ENCODE results near the gene WDR4. TPM values are rescaled to one million over a fixed set of nuclear protein-coding genes. Genes with fewer than 3 reads are reported as not detected.
"Not testable (repeated sequence)": the region's sequence is repeated elsewhere in the genome, so short reads cannot be mapped to it uniquely, and the experiment has no call there.

Gene WDR4
- total RNA-seq, 2 experiments from 2014 or later: 39.8 to 39.9 TPM

DNA sequence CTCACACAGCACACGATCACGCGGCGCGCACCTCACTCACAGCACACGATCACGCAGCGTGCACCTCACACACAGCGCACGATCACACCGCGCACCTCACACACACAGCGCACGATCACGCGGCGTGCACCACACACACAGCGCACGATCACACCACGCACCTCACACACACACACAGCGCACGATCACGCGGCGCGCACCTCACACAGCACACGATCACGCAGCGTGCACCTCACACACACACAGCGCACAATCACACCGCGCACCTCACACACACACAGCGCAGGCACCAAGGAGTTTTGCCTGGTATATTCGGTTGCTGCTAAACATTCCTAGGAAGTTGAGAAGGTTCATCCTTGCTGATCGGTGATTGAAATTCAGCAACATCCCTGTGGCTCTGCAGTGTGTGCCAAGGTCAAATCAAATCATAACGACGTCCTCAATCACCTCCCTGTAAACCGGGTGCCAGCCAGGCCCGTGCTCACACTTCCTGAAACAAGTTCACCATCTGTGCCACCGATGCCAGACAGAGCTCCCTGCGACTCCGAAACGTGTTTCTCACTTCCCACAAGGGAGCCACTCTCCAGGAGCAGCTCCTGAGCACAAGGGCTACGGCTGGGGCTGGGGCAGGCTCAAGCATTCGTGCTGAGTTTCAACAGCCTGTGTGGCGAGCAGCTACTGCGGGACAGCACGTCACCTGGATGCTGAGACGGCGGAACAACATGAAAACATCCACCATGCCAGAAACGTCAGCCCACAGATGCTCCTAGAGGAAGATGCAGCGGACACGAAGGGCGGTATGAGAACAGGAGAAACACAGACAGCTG lies 30.2 kb downstream of the WDR4 start:
- ChIA-PET CTCF (no interaction called here), POLR2A (no interaction called here)
- peaks cover 5% of the 10 kb centered on the region for H3K4me1 Mint-ChIP-seq (ENCODE audit: low read depth)
- no peak for DNase-seq
- H3K36me3 Mint-ChIP-seq: peaks cover 63% of the 10 kb centered on the region
- intact Hi-C loops (cut with micrococcal nuclease): no loop called here
- H3K4me3 Mint-ChIP-seq: no peak overlapping the region
- H3K27ac Mint-ChIP-seq: no peak overlapping the region
- no peaks in the 10 kb centered on the region for H3K9me3 Mint-ChIP-seq
- no peaks in the 10 kb centered on the region for H3K27me3 Mint-ChIP-seq

DNA sequence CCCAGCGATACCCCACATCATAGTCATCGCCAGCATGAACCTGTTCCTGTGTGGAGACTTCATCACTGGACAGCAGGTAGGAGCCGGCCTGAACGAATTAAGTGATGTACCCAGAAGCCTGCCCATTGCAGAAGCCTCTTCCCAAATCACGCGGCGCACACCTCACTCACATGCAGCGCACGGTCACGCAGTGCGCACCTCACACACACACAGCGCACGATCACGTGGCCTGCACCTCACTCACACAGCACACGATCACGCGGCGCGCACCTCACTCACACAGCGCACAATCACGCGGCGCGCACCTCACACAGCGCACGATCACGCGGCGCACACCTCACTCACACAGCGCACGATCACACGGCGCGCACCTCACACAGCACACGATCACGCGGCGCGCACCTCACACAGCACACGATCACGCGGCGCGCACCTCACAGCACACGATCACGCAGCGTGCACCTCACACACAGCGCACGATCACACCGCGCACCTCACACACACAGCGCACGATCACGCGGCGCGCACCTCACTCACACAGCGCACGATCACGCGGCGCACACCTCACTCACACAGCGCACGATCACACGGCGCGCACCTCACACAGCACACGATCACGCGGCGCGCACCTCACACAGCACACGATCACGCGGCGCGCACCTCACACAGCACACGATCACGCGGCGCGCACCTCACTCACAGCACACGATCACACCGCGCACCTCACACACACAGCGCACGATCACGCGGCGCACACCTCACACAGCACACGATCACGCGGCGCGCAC lies 31.0 kb downstream of the WDR4 start:
- H3K4me3 Mint-ChIP-seq; H3K9me3 Mint-ChIP-seq; H3K27ac Mint-ChIP-seq; H3K27me3 Mint-ChIP-seq; H3K4me1 Mint-ChIP-seq (ENCODE audit: low read depth); POLR2A ChIA-PET; intact Hi-C loops (cut with micrococcal nuclease); DNase-seq; CTCF ChIA-PET: not testable (repeated sequence)
- H3K36me3 Mint-ChIP-seq: peaks cover 64% of the 10 kb centered on the region

DNA sequence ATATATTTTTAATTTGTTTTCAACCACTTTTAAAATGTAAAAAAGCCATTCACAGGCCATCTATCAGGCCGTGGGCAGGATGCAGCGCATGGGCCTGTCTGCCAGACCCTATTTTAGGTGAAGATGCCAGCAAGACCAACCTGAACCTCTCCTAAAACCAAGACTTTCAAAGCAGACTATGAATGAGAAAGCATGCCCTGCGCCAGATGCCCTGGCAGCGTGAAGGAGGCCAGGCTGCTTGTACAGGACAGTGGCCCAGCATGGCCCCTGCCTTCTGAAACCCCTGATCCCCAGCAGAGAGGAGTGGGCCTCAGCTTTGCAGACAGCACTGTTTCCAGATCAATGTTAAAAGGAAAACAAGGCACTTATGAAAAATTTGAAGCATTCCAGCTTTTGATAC lies 31.6 kb downstream of the WDR4 start:
- Mint-ChIP-seq H3K4me3 (no peak overlapping the region), H3K4me1 (ENCODE audit: low read depth) (peaks cover 7% of the 10 kb centered on the region), H3K9me3 (no peaks in the 10 kb centered on the region), H3K27me3 (no peaks in the 10 kb centered on the region), H3K36me3 (peaks cover 67% of the 10 kb centered on the region), H3K27ac (no peak overlapping the region)
- ChIA-PET POLR2A (no interaction called here), CTCF (no interaction called here)
- intact Hi-C loops (cut with micrococcal nuclease): no loop called here
- no peak for DNase-seq

DNA sequence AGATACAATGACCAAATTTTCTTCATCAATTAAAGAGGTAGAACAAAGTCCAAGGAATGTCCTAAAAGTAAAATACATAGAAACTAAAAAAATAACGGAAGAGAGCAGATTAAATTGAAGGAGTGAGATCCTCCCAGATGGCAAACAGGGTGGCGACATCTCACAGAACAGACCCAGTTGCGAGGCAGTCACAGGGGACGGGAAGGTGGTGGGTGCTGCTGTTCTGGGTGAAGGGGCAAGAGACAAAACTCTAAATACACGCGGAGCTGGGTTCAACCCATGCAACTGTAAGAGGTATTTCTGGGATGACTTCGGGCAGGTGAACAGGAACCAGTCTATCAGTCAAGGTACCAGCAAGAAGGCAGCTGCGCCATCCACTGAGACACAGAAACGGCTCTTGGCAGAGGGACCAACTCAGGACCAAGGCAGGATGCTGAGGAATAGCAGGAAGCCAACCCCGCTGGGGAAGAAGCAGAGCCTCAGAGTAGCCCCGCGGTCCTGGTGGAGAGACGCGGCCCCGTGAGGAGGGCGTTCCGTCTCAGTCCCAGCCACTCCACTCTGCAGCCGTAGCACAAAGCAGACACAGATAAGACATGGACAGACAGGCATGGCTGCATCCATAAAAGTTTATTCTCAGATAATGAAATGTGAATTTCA lies 32.2 kb downstream of the WDR4 start:
- H3K27me3 Mint-ChIP-seq: no peaks in the 10 kb centered on the region
- intact Hi-C loops (cut with micrococcal nuclease): no loop called here
- peaks cover 66% of the 10 kb centered on the region for H3K36me3 Mint-ChIP-seq
- peaks cover 7% of the 10 kb centered on the region for H3K4me1 Mint-ChIP-seq (ENCODE audit: low read depth)
- ChIA-PET CTCF (no interaction called here), POLR2A (no interaction called here)
- H3K27ac Mint-ChIP-seq: no peak overlapping the region
- no peaks in the 10 kb centered on the region for H3K9me3 Mint-ChIP-seq
- no peak overlapping the region for H3K4me3 Mint-ChIP-seq
- no peak for DNase-seq

DNA sequence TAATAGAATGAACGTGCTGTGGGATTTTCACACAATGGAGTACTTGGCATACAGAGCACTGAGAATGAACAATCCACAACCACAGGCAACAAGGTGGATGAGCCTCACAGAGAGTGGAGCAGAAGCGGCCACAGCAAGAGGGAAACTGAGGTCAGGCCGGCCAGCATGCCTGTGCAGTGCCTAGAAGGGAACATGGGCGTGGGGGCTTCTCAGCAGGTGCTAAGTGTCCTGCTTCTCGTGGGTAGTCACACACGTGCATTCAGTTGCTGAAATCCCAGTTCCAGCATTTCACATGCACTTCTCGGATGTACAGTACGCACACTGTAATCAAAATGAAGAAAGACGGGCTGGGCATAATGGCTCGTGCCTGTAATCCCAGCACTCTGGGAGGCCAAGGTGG lies 33.1 kb downstream of the WDR4 start:
- Mint-ChIP-seq H3K27ac (no peak overlapping the region), H3K27me3 (no peaks in the 10 kb centered on the region), H3K36me3 (peaks cover 65% of the 10 kb centered on the region), H3K9me3 (no peaks in the 10 kb centered on the region), H3K4me1 (ENCODE audit: low read depth) (peaks cover 7% of the 10 kb centered on the region), H3K4me3 (no peak overlapping the region)
- ChIA-PET CTCF (no interaction called here), POLR2A (no interaction called here)
- DNase-seq: no peak
- intact Hi-C loops (cut with micrococcal nuclease): no loop called here

DNA sequence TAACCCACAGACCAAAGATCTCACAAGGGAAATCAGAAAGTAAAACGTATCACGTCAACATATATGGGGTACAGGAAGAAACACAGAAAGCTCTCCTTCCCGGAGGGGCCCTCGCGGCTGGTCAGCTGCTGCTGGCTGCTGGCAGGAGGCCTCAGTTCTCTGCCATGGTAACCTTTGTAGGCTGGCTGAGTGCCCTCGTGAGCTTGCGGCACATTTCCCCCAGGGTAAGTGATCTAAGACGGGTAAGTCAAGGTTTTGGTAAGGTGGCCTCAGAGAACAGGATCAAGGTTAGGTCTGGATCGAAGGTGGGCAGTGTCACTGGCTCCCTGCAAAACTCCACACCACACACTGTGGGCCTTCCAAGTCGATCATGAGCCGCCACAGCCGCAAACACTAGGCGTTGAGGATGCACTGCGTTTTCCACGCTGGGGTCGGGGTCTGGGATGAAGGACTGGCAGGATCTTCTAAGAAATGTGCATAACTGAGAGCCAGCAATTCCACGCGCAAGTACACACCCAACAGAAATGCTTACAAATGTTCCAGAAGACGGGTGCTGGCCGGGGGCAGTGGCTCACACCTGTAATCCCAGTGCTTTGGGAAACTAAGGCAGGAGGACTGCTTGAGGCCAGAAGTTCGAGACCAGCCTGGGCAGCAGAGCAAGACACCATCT lies 33.9 kb downstream of the WDR4 start:
- H3K36me3 Mint-ChIP-seq: peaks cover 58% of the 10 kb centered on the region
- no peak overlapping the region for H3K4me3 Mint-ChIP-seq
- no peaks in the 10 kb centered on the region for H3K9me3 Mint-ChIP-seq
- intact Hi-C loops (cut with micrococcal nuclease): no loop called here
- H3K4me1 Mint-ChIP-seq (ENCODE audit: low read depth): peaks cover 7% of the 10 kb centered on the region
- ChIA-PET POLR2A (no interaction called here), CTCF (no interaction called here)
- no peak overlapping the region for H3K27ac Mint-ChIP-seq
- no peak for DNase-seq
- H3K27me3 Mint-ChIP-seq: no peaks in the 10 kb centered on the region

DNA sequence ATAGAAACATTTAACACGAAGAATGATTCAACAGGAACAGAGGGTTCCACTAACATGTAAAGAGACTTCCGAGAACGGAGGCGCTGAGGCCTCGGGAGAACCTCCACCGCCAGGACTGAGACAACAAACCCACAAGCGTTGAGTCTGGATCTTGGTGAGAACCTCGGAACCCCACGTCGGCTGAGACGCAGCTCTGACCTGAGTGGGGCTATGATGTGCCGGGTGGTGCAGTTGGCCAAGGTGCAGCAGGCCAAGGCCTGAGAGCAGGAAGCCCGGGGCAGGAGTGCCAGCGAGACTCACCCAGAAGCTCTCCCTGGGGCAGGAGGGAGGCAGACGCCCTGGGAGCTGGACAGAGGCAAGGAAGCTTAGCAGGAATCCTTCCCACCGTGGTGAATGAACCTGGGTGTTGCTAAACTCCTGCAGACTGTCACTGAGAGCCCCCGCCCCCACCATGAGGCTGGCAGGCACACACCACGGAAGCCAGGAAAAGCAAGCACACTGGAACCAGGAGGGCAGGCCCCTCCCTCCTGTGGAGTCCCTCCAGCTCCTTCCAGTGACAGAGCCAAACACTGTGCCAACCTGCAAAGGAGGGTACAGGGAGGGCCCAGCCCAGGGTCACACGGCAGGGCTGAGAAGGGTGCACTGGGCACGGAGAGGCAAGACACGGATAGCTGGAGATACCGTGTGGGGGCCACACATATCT lies 34.8 kb downstream of the WDR4 start:
- ChIA-PET POLR2A (no interaction called here), CTCF (interaction anchor here (2.6 kb wide), 1 partner anchor 252 kb away, joined by 8 read pairs; no protein-coding TSS in a partner anchor)
- Mint-ChIP-seq H3K4me1 (ENCODE audit: low read depth) (peaks cover 6% of the 10 kb centered on the region), H3K9me3 (no peaks in the 10 kb centered on the region), H3K27me3 (no peaks in the 10 kb centered on the region), H3K4me3 (no peak overlapping the region), H3K27ac (no peak overlapping the region), H3K36me3 (peaks cover 50% of the 10 kb centered on the region)
- intact Hi-C loops (cut with micrococcal nuclease): no loop called here
- no peak for DNase-seq

DNA sequence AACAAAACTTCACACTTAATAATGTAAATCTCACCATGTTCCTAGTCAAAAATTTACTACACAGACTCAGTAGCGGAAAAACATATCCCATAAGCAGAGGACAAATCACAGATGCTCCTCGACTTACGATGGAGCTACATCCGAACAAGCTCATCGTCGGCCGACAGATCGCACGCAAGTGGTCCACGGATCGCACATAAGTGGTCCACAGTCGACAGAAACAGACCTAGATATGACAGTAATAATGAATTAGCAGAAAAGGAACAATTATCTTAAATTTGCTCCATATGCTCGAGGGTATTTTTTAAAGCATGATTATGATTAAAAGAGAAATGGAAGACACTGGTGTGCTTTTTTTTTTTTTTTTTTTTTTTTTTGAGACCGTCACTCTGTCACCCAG lies 36.3 kb downstream of the WDR4 start:
- intact Hi-C loops (cut with micrococcal nuclease): no loop called here
- ChIA-PET POLR2A (no interaction called here), CTCF (interaction anchor here (2.6 kb wide), 1 partner anchor 250 kb away, joined by 8 read pairs; no protein-coding TSS in a partner anchor)
- no peaks in the 10 kb centered on the region for H3K27me3 Mint-ChIP-seq
- H3K36me3 Mint-ChIP-seq: peaks cover 44% of the 10 kb centered on the region
- H3K4me3 Mint-ChIP-seq: no peak overlapping the region
- no peak for DNase-seq
- no peak overlapping the region for H3K27ac Mint-ChIP-seq
- H3K4me1 Mint-ChIP-seq (ENCODE audit: low read depth): peaks cover 2% of the 10 kb centered on the region
- no peaks in the 10 kb centered on the region for H3K9me3 Mint-ChIP-seq

DNA sequence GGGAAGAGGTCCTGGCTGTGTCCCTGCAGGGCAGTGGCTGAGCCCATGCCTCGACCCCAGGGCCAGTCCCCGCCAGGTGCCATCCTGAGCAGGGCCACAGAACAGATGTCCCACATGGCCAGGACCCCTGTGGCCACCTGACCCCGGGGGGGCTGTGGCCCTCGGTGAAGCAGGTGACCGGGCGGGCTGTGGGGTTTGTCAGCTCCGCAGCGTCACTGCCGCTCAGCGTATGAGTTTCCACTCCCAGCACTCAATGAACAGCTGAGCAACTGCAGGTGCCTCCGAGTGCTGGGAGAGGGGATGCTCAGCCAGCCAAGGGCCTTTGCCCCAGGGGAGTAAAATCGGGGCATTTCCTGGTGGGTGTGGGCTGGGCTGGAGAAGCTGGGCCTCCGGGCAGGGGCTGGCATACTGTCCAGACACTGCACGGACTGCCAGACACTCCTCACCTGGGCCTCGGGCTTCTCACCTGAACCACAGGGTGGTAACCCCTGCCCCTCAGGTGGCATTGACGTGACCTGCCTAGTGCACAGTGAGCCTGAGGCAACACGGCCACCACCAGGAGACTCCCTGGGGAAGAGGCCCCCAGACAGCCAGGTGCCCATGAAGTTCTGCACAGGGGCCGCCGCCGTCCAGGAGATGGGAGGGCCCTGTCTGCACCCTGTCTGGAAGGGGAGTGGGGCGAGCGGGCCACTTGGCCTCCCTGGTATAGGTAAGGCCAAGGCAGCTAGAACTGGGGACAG lies 37.3 kb downstream of the WDR4 start:
- H3K4me1 Mint-ChIP-seq (ENCODE audit: low read depth); H3K9me3 Mint-ChIP-seq; POLR2A ChIA-PET; H3K27ac Mint-ChIP-seq; H3K27me3 Mint-ChIP-seq; H3K4me3 Mint-ChIP-seq; DNase-seq; intact Hi-C loops (cut with micrococcal nuclease): not testable (repeated sequence)
- CTCF ChIA-PET: interaction anchor here (2.6 kb wide), 1 partner anchor 249 kb away, joined by 8 read pairs; no protein-coding TSS in a partner anchor
- peaks cover 37% of the 10 kb centered on the region for H3K36me3 Mint-ChIP-seq

DNA sequence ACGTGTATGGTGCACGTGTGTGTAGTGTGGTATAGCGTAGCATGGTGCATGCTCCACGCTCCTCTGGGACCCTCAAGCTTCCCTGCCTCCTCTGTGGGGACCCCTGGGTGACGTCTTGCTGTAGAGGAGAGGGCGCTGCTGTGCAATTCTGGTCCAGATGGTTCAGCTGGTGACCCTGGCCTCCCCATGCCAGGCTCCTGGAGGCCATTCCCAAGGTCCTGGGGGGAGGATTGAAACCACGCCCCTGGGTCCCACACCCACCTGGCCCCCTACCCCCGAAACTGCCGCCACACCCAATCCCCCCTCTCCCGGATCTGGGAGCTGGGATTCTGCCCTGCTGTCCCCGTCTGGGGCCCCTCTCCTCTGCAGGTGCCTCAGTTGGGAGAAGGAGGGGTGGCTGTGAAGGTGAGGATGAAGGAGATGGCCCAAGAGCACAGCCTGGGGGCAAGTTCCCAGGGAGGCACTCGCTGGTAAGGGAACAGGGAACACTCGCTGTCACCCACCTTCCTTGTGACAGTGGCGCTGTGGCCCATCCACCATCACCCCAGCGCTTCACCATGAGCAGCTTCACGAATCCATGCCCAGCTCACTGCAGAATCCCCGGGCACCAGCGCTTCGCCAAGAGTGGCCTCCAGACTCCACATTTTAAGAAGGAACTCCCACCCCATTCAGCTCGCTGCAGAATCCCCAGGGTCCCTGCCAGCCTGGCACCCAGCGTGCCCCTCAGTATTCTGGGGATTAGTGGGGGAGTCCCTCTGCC lies 38.0 kb downstream of the WDR4 start:
- Mint-ChIP-seq H3K4me3 (no peak overlapping the region), H3K27me3 (no peaks in the 10 kb centered on the region), H3K36me3 (peaks cover 33% of the 10 kb centered on the region), H3K27ac (no peak overlapping the region), H3K9me3 (no peaks in the 10 kb centered on the region), H3K4me1 (ENCODE audit: low read depth) (peaks cover 2% of the 10 kb centered on the region)
- intact Hi-C loops (cut with micrococcal nuclease): no loop called here
- ChIA-PET CTCF (no interaction called here), POLR2A (no interaction called here)
- no peak for DNase-seq

Measured in activated CD4-positive, alpha-beta memory T cell treated with anti-CD3 and anti-CD28 coated beads for 36 hours (primary cell).